GM12874 (cell line): Measurements from ENCODE around the gene KANK2.
A peak's percentile ranks its signal among the peaks of the same experiment; 100 is the strongest.

ENCODE experiments used
- TF ChIP-seq, protein P1 (sequence below): IDR thresholded peaks from 2 replicates; pipeline ENCODE4 v1.5.1; 2011; ENCODE audit warnings: low read depth, mild to moderate bottlenecking, control low read depth, low read length, moderate library complexity; ENCODE audit not compliant: insufficient read depth

KANK2 gene

DNA sequence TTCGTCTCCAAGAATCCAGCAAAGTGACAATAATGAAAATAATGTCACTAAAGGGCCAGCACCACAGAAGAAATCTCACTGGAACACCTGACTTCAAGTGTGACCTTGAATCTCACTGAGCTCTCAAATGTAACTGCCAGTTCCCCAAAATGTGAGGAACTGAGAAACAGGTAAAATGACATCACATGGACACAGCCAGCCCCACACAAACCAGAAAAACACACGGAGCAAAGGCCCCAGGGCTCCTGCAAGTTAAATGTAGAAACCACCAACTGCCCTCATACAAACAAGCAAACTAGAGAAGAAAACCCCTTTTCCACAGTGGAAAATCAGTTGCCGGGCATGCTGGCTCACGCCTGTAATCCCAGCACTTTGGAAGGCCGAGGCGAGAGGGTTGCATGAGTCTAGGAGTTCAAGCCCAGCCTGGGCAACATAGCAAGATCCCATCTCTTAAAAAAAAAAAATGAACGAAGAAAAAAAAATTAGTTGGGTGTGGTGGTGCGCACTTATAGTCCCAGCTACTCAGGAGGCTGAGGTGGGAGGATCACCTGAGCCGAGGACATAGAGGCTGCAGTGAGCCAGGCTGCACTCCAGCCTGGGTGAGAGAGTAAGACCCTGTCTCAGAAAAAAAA, 8.7 kb upstream of the KANK2 start:
- TF ChIP-seq, protein P1, sequence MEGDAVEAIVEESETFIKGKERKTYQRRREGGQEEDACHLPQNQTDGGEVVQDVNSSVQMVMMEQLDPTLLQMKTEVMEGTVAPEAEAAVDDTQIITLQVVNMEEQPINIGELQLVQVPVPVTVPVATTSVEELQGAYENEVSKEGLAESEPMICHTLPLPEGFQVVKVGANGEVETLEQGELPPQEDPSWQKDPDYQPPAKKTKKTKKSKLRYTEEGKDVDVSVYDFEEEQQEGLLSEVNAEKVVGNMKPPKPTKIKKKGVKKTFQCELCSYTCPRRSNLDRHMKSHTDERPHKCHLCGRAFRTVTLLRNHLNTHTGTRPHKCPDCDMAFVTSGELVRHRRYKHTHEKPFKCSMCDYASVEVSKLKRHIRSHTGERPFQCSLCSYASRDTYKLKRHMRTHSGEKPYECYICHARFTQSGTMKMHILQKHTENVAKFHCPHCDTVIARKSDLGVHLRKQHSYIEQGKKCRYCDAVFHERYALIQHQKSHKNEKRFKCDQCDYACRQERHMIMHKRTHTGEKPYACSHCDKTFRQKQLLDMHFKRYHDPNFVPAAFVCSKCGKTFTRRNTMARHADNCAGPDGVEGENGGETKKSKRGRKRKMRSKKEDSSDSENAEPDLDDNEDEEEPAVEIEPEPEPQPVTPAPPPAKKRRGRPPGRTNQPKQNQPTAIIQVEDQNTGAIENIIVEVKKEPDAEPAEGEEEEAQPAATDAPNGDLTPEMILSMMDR: no peak

DNA sequence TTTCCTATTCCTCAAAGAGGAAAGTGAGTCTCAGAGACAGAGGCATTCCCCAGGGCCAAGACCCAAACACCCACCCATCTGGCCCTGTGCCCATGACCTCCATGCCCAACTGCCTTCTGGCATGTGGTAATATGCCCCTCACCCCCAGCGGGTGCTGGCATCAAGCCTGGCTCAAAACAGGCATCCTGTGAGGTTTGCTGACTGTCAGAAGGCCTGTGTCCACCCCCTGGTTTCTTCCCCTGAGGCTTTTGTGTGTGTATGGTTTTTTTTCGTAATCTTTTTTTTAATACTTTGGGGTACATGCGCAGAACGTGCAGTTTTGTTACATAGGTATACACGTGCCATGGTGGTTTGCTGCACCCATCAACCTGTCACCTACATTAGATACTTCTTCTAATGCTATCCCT, 7.6 kb upstream of the KANK2 start:
- TF ChIP-seq, protein P1: no peak

DNA sequence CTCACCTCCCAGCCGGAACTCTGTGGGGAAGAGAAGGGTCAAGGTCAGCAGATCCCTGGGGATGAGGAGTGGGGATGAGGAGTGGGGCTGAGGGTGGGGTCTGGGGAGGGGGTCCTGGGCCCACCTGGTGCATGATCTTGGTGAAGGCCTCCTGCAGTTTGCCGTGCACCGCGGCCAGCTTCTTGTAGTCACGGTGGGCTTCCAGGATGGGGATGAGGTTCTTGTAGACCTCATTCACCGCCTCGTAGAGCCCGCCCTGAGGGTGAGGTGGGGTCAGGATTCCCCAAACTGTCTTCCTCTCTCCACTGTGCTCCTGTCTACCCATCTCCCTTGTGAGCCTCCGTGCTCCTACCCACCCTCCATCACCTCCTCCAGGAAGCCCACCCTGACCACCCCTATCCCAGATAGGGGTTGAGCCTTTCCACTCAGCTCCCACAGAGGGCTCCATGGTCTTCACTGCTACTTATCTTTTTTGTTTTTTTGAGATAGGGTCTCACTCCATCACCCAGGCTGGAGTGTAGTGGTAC, 6.8 kb upstream of the KANK2 start:
- TF ChIP-seq, protein P1: no peak

DNA sequence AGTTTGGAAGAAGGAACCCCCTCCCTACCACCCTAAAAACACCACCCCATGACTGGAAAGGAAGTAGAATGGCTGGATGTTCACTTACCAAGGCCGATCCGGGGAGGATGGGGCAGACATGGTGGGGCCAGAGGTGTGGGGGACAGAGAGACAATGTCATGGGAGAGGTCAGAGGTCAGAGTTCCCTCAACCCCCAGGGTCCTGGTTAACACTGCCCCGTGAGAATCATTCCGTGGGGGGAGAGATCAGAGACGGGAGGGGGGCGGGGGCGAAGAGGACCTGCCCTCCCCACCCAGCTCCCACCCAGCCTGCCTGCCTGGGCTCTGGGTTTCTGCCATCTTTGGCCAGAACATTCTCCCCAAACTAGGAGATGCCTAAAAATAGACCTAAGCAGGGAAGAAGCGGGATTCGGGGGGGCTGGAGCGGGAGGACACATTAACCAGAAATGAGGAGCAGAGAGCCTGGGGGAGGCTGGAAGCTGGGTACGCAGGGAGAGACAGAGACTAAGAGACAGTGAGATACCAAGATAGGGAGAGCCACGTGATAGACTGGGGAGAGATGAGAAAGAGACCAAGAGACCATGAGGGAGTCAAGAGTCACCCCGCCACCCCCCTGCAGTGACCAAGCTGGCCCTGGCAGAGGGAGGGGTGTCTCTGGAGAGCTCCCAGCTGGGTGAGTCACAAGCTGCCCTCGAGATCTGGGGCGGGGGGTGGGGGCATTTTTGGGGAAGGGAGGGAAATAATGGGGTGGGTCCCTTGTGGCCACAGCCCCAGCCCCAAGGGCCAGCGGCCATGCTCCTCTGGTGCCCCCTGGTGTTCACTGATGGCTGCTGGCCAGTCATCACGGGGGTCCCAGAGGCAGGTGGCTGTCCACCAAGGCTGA, 6.1 kb upstream of the KANK2 start:
- TF ChIP-seq, protein P1: peak; percentile 90

DNA sequence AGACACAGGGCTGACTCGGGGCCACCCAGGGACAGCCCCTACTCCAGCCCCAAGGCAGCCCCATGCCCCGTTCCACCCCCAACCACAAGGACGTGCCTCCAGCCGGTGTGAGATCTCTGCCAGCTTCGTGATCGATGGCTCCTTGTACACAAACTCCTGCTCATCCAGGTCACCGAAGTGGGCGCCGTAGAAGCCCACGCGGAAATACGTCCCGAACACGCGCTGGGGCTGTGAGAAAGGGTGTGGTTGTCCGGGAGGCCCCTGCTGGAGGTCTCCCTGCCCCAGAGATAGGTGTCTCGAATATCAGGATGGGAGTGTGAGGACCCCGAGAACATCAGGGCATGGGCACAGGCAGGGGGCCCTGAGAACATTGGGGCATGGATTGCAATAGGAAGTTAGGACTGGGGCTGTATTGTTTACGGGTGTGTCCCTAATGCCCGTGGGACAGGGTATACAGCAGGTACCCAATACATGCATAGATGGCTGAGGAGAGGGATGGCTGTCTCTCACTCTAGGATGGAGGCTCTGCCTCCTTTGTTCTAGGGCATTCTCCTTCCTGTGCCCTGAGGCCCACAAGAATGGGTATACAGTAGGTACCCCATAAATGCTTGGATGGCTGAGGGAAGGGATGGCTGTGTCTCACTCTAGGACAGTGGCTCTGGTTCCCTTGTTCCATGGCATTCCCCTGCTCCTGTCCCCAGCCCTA, 5.3 kb upstream of the KANK2 start:
- TF ChIP-seq, protein P1: no peak

DNA sequence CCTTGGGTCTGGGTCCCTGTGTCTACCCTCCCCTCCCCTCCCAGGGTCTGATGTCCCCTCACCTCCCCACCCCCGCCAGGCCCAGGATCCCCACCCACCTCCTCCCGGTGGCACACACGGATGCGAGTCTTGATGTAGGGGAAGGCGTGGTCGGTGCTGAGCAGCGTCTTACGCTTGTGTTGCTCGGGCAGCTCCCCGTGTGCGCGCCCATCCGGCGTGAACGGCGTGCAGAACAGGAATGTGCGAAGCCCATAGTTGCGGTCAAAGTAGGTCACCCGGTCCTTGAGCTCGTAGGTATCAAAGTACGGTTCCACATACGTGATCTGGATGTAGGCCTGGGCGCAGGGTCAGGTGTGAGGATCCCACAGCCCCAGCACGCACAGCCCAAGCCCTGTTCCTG, 4.4 kb upstream of the KANK2 start:
- TF ChIP-seq, protein P1: no peak

DNA sequence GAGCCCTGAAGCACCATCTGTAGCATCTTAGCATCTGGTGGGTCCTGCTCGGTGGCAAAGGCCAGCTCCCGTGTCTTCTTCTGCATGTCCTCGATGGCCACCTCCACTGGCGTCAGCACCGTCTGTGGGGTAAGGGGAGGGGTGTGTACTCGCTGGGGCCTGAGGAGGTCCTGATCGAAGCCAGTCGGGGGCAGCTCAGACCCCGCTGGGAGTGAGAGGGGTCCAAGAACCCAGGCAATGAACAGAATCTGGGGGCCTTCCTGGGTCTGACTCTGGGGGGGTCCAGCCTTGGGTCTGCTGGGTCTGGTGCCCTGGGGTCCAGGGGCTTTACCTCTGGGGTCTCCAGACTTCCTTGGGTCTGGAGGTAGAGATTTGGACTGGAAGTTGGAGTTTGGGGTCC, 3.6 kb upstream of the KANK2 start:
- TF ChIP-seq, protein P1: no peak
